ENCODE results near the gene MMS22L.

Gene MMS22L

DNA sequence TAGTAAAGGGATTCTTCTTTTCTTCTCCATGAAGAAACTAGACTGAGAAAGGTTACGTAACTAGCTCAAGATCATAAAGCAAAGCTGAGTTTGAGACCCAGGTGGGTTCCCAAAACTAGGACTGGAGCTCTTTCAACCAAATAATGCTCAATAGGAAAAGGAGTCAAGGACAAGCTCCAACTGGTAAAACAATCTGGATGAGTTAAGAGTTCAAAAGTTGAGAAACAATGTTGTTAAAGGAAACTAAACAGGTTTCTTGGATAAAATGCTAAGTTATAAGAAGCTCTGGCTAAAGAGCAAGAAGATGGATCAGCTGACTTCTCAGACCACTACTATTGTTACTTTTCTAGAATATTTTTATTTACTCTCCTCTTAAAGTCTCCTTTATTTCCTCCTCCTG is 137.3 kb downstream of the MMS22L start:
- TF ChIP-seq, protein P1, sequence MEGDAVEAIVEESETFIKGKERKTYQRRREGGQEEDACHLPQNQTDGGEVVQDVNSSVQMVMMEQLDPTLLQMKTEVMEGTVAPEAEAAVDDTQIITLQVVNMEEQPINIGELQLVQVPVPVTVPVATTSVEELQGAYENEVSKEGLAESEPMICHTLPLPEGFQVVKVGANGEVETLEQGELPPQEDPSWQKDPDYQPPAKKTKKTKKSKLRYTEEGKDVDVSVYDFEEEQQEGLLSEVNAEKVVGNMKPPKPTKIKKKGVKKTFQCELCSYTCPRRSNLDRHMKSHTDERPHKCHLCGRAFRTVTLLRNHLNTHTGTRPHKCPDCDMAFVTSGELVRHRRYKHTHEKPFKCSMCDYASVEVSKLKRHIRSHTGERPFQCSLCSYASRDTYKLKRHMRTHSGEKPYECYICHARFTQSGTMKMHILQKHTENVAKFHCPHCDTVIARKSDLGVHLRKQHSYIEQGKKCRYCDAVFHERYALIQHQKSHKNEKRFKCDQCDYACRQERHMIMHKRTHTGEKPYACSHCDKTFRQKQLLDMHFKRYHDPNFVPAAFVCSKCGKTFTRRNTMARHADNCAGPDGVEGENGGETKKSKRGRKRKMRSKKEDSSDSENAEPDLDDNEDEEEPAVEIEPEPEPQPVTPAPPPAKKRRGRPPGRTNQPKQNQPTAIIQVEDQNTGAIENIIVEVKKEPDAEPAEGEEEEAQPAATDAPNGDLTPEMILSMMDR (IDR thresholded peaks at IDR 0.05; ENCODE audit: control insufficient read depth, insufficient read depth, low read depth, low read length, missing control alignments) = no peak
- DNase-seq (ENCODE audit: low read depth) = no peak
- no peak overlapping the region for H3K4me3 ChIP-seq (ENCODE audit: control insufficient read depth, low read depth, low read length)

DNA sequence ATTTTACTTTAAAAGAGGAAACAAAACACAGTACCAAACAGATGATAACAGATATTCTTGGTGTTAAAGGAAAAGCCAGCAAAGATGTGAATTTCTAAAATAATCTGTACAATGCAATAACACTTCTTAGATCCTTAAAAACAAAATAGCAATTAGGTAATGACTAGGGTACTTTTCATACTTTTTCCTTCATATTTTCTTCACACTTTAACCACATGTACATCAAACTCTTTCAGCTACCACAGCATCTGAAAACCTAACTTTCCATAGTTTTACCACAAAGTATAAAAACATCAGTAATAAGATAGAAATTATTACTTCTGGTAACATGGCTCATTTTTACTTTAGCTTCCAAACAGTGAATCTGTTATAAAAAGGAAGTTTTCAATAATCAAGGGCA is 141.3 kb downstream of the MMS22L start:
- TF ChIP-seq, protein P1 (IDR thresholded peaks at IDR 0.05; ENCODE audit: control insufficient read depth, insufficient read depth, low read depth, low read length, missing control alignments) = no peak
- no peak overlapping the region for H3K4me3 ChIP-seq (ENCODE audit: control insufficient read depth, low read depth, low read length)
- DNase-seq (ENCODE audit: low read depth) = no peak

DNA sequence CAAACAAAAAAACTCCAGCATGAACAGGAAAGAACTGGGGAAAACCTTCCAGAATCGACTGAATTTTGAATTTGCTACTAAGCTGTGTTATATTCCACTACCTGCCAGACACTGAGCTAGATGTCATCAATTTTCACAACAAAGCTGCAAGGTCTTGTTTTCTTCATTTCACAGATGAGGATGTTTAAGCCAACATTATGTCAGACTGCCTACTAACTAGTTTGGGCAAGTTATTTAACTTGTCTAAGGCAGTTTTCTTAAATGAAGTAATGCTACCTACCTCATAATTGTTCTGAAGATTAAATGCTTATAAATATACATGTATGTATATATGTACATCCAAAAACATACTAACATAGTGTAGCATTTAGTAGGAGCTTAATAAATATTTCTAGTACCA is 144.4 kb downstream of the MMS22L start:
- H3K4me3 ChIP-seq (ENCODE audit: control insufficient read depth, low read depth, low read length) = no peak overlapping the region
- no peak for DNase-seq (ENCODE audit: low read depth)
- TF ChIP-seq, protein P1 (IDR thresholded peaks at IDR 0.05; ENCODE audit: control insufficient read depth, insufficient read depth, low read depth, low read length, missing control alignments) = no peak

DNA sequence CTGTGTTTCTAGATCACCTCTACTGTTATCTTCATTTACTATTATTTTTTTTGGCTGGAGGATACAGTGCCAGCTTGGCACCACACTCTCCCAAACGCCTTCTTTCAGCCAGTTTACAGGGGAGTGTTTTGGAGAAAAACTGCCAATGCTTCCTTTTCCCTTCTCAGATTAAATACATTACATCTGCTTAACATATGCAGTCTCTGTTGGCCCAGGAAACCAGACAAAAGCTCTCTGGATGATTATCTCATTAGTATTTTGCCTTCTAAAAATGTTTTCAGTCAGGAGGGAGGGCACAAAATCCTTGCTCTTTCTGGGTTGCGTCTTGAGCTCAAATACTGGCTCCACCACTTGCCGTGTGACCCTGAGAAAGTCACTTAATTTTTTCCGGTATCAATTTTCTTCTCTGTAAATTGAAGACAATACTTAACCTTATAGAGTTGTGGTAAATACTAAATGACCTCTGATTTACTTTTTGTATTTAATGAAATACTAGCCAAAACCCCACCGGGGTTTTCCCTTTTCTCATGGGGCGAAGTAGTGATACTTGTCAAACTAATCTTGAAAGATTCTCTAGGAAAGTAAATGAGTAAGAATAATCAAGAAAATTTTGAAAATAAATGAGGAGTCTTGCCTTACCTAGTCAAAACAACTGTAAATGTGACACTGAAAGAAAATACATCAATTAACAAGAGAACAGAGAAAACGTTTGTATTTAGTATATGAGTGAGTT is 146.2 kb downstream of the MMS22L start:
- no peak for DNase-seq (ENCODE audit: low read depth)
- TF ChIP-seq, protein P1 (IDR thresholded peaks at IDR 0.05; ENCODE audit: control insufficient read depth, insufficient read depth, low read depth, low read length, missing control alignments) = no peak
- no peak overlapping the region for H3K4me3 ChIP-seq (ENCODE audit: control insufficient read depth, low read depth, low read length)

DNA sequence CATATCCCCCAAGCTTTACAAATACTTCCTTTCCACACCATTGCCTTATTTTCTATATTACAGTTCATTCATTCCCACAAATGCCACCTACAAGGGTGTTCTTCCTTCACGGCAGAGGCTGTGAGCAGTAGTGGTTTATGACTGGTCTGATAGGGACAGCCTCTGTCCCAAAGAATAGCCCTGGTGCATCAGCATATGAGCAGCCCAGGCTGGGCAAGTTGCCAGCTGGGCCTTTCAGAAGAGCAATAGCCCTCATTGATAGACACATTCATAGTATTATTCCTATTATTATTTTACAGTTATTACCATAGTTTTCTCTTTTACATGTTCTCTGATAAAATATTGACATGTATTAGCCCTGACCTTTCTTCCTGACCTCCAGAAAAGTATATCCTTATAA is 149.9 kb downstream of the MMS22L start:
- no peak overlapping the region for H3K4me3 ChIP-seq (ENCODE audit: control insufficient read depth, low read depth, low read length)
- no peak for DNase-seq (ENCODE audit: low read depth)
- TF ChIP-seq, protein P1 (IDR thresholded peaks at IDR 0.05; ENCODE audit: control insufficient read depth, insufficient read depth, low read depth, low read length, missing control alignments) = no peak

DNA sequence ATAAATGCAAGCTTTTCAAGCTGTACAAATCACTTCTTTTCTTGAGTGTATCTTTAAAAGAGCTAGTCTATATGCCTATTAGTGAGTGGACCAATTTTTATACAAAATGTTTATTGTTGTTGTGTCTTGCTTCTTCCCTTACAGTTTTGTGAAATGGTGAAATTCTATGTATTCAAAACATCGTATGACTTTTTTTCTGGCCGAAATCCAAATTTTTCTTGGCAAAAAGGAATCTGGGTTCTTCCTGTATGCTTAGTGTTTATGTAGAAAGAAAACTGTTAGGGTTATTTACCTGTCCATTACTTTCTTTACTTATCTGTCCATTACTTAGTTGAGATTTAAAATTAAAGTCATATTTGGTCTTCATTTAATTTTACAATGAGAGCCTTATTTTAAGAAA is 153.9 kb downstream of the MMS22L start:
- no peak overlapping the region for H3K4me3 ChIP-seq (ENCODE audit: control insufficient read depth, low read depth, low read length)
- DNase-seq (ENCODE audit: low read depth) = no peak
- TF ChIP-seq, protein P1 (IDR thresholded peaks at IDR 0.05; ENCODE audit: control insufficient read depth, insufficient read depth, low read depth, low read length, missing control alignments) = no peak
